Stomach (tissue), 9 donors: ENCODE measurements around the gene CALHM1. TPM values are rescaled to one million over a fixed set of nuclear protein-coding genes. Genes with fewer than 3 reads are reported as not detected.

Source experiments
- DNase-seq, 2 donors: peaks; one replicate each; pipeline versions ENCODE4 v3.0.0 to v3.0.0-alpha.2; 2013 to 2019
- H3K27ac ChIP-seq, 5 donors: fragments of 200-600 bp in 4 of 5; sonication (generic) in 4 of 5; one replicate each; pipeline ENCODE4 v1.5.1; 2013 to 2019; ENCODE audit warnings: mild to moderate bottlenecking in 1 of 5, moderate library complexity in 1 of 5
- H3K27me3 ChIP-seq, 3 donors: fragments of 200-600 bp; sonication (generic); one replicate each; pipeline ENCODE4 v1.5.1; 2017 to 2019; ENCODE audit warnings: mixed run types in 1 of 3
- H3K36me3 ChIP-seq, 4 donors: fragments of 200-600 bp; sonication (generic); 1 replicate in 3 of 4; 2 replicates in 1 of 4; pipeline ENCODE4 v1.5.1; 2016 to 2019
- H3K4me1 ChIP-seq, 4 donors: fragments of 200-600 bp; sonication (generic); one replicate each; pipeline ENCODE4 v1.5.1; 2016 to 2019
- H3K4me3 ChIP-seq, 4 donors: fragments of 200-600 bp; sonication (generic) in 3 of 4; one replicate each; pipeline ENCODE4 v1.5.1; 2016 to 2019; ENCODE audit warnings: mild to moderate bottlenecking in 1 of 4
- H3K9me3 ChIP-seq, 4 donors: fragments of 200-600 bp; sonication (generic); one replicate each; pipeline ENCODE4 v1.5.1; 2016 to 2019
- EP300 ChIP-seq: sonication (generic); formaldehyde crosslinking; IDR thresholded peaks from one replicate; pipeline ENCODE4 v1.6.1; 2017; ENCODE audit warnings: antibody characterized with exemption
- POLR2A ChIP-seq, 4 donors: fragments of 450-650 bp; IDR thresholded peaks; one replicate each; pipeline ENCODE4 v1.6.1; 2016; ENCODE audit warnings: antibody characterized with exemption in 4 of 4, control low read depth in 2 of 4, mild to moderate bottlenecking in 1 of 4, moderate library complexity in 1 of 4
- POLR2AphosphoS5 ChIP-seq, 3 donors: sonication (generic); formaldehyde crosslinking; IDR thresholded peaks; one replicate each; pipeline ENCODE4 v1.6.1; 2016; ENCODE audit warnings: antibody characterized with exemption in 3 of 3
- WGBS, 5 donors: extraction: QIAGEN DNeasy Blood & Tissue Kit in 3 of 5; methylation state at CpG; one replicate each; pipeline versions ENCODE4 v1.1.5 to v1.1.7; 2013 to 2018; 5-methylcytosine and 5-hydroxymethylcytosine counted together
- intact Hi-C: fragments of 100-400 bp; cut with DNase I; formaldehyde crosslinking; loops from one replicate; pipeline ENCODE4 v1.15.1; 2023; ENCODE audit warnings: low total_unique reads
- polyA plus RNA-seq, 3 donors: library from polyadenylated mRNA; stranded (reverse); fragments of 200-250 nt; gene quantifications; one replicate each; pipeline ENCODE4 v1.2.3, GENCODE V29; 2013
- total RNA-seq, 5 donors: library from RNA; depleted of rRNA; stranded (reverse); fragments of >200 nt; gene quantifications; one replicate each; pipeline versions ENCODE4 v1.1.0 to v1.2.3, GENCODE V29; 2014 to 2016
- TF ChIP-seq, protein P1 (sequence below), 7 experiments: fragments of 450-650 bp in 4 of 7; fragments of 200-600 bp in 3 of 7; sonication (generic) in 3 of 7; IDR thresholded peaks; one replicate each; pipeline ENCODE4 v1.5.1; 2016 to 2019; ENCODE audit warnings: antibody characterized with exemption in 7 of 7, control low read depth in 2 of 7, mild to moderate bottlenecking in 1 of 7
- donor health status: healthy with polysubstance abuse.
- donor health status: Bipolar disorder and iron deficiency.
- donor health status: healthy.

CALHM1 gene
- total and polyA plus RNA-seq, 8 donors: not detected

GRCh38 chr10:103454026-103454425, 4.7 kb downstream of the CALHM1 start:
- Histone ChIP-seq H3K36me3 (peaks cover 6 to 14% (median 9%) of the 10 kb centered on the region in 4 donors), H3K27me3 (peaks cover 0 to 7% (median 0%) of the 10 kb centered on the region in 3 donors), H3K9me3 (no peaks in the 10 kb centered on the region), H3K4me3 (no peak overlapping the region), H3K4me1 (peaks cover 26 to 41% (median 33%) of the 10 kb centered on the region in 4 donors), H3K27ac (no peak overlapping the region)
- no peak for DNase-seq
- intact Hi-C loops: no loop called here
- TF ChIP-seq POLR2AphosphoS5 (IDR thresholded peaks at IDR 0.05) (no peak), POLR2A (IDR thresholded peaks at IDR 0.05) (no peak), EP300 (no peak)
- TF ChIP-seq, protein P1, sequence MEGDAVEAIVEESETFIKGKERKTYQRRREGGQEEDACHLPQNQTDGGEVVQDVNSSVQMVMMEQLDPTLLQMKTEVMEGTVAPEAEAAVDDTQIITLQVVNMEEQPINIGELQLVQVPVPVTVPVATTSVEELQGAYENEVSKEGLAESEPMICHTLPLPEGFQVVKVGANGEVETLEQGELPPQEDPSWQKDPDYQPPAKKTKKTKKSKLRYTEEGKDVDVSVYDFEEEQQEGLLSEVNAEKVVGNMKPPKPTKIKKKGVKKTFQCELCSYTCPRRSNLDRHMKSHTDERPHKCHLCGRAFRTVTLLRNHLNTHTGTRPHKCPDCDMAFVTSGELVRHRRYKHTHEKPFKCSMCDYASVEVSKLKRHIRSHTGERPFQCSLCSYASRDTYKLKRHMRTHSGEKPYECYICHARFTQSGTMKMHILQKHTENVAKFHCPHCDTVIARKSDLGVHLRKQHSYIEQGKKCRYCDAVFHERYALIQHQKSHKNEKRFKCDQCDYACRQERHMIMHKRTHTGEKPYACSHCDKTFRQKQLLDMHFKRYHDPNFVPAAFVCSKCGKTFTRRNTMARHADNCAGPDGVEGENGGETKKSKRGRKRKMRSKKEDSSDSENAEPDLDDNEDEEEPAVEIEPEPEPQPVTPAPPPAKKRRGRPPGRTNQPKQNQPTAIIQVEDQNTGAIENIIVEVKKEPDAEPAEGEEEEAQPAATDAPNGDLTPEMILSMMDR (IDR thresholded peaks at IDR 0.05): no peak
- 76 to 89% (median 83%) methylated on average over 4 of the region's 4 CpGs for WGBS, 5 donors

GRCh38 chr10:103452506-103453230, 6.0 kb downstream of the CALHM1 start:
- no peak for DNase-seq
- intact Hi-C loops: no loop called here
- peaks cover 12 to 28% (median 21%) of the 10 kb centered on the region in 4 donors for H3K36me3 ChIP-seq
- peak overlapping the region; percentile 80 to 90 (median 84) for H3K27ac ChIP-seq
- H3K27me3 ChIP-seq: peaks cover 0 to 7% (median 0%) of the 10 kb centered on the region in 3 donors
- H3K4me3 ChIP-seq: peak overlapping the region; percentile 61 to 78 (median 71)
- WGBS, 5 donors: 28 to 37% (median 29%) methylated on average over 16 to 27 of the region's 27 CpGs
- peaks cover 26 to 54% (median 42%) of the 10 kb centered on the region in 4 donors for H3K4me1 ChIP-seq
- TF ChIP-seq, protein P1 (IDR thresholded peaks at IDR 0.05): no peak
- TF ChIP-seq POLR2A (IDR thresholded peaks at IDR 0.05): no peak
- TF ChIP-seq POLR2AphosphoS5 (IDR thresholded peaks at IDR 0.05): no peak
- no peak for TF ChIP-seq EP300
- no peaks in the 10 kb centered on the region for H3K9me3 ChIP-seq

DNA sequence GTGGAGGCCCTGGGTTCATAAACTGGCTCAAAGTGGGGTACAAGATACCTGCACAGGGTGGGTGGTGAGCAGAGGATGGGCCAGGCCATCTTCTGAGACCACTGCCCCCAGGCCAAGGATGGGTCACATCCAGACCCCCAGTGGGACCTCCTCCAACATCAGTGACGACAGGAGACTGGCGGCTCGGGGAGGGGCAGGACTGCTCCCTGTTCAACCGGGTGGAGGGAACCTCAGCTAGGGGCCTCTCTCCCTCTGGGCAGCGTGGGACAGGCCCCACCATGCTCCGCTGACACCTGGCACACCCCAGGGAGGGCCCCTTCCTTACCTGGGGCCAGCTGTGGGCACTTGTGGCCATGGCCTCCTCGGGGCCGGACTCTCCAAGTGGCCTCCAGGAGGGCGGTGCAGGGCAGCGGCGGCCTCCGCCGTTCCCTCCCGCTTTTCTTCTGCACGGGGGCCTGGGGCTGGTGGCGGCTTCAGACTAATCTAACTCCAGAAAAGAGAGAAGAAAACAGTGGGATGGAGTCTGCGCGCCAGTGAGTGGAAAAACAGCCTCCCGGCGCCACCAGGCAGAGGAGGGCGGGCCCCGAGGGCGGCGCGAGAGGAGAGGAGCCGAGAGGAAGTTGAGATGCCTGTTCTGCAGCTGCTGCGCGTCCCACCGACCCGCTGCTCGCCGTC, 6.7 kb downstream of the CALHM1 start, which contains the start of gene CALHM2:
TSS of gene CALHM2 (minus strand) at position 540 of the 675 bp plus-strand sequence. CDS start 2,429 bp downstream, outside the sequence.
- 0 to 5% (median 3%) methylated on average over 21 to 32 of the region's 32 CpGs for WGBS, 5 donors
- Histone ChIP-seq H3K27ac (peak within 1 kb of the TSS; percentile 80 to 90 (median 84)), H3K36me3 (peaks cover 18 to 35% (median 28%) of the 10 kb centered on the region in 4 donors), H3K4me3 (peak within 1 kb of the TSS; percentile 61 to 78 (median 71)), H3K4me1 (peaks cover 26 to 61% (median 48%) of the 10 kb centered on the region in 4 donors), H3K27me3 (peaks cover 0 to 7% (median 0%) of the 10 kb centered on the region in 3 donors), H3K9me3 (no peaks in the 10 kb centered on the region)
- peak; percentile 56 to 89 for DNase-seq
- intact Hi-C loops: no loop called here
- TF ChIP-seq, protein P1 (IDR thresholded peaks at IDR 0.05): no peak
- TF ChIP-seq POLR2AphosphoS5 (IDR thresholded peaks at IDR 0.05): peak in 1 of 3 donors; percentile 21
- TF ChIP-seq POLR2A (IDR thresholded peaks at IDR 0.05): no peak
- TF ChIP-seq EP300: no peak

GRCh38 chr10:103451091-103451813, 7.4 kb downstream of the CALHM1 start:
- peak; percentile 35 to 48 for DNase-seq
- TF ChIP-seq POLR2A (IDR thresholded peaks at IDR 0.05) (no peak), EP300 (no peak), POLR2AphosphoS5 (IDR thresholded peaks at IDR 0.05) (peak in 2 of 3 donors; percentile 19 to 35)
- TF ChIP-seq, protein P1 (IDR thresholded peaks at IDR 0.05): no peak
- Histone ChIP-seq H3K4me3 (peak overlapping the region; percentile 61 to 78 (median 71)), H3K27me3 (peaks cover 0 to 7% (median 0%) of the 10 kb centered on the region in 3 donors), H3K36me3 (peaks cover 22 to 42% (median 35%) of the 10 kb centered on the region in 4 donors), H3K9me3 (no peaks in the 10 kb centered on the region), H3K4me1 (peaks cover 26 to 68% (median 55%) of the 10 kb centered on the region in 4 donors), H3K27ac (peak overlapping the region; percentile 80 to 90 (median 84))
- intact Hi-C loops: no loop called here
- WGBS, 5 donors: 28 to 48% (median 34%) methylated on average over 6 to 14 of the region's 14 CpGs
